Measurements from ENCODE around the gene CPHXL. TPM values are rescaled to one million over a fixed set of nuclear protein-coding genes. Genes with fewer than 3 reads are reported as not detected.

CPHXL gene
- total RNA-seq, 1 donor from 2014 or later: not detected

DNA sequence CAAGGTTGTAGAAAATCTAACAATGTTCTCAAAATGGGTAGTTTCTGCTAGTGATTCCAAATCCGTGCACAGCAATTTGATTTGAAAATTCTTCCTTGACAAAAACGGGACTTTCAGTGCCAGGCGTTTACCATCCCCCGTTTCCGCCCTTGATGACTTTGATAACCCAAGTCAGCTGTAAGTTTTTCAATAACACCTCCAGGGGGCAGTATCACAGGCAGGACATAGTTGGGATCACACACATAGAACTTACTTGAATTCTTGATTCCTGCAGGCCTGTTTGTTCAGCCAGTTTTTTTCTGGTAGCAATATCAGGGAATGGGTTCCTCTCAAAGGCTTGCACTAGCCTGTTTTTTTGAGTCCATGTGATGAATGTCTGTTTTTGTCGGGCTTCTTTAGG lies 30.6 kb downstream of the CPHXL start:
- H3K9me3 Mint-ChIP-seq (ENCODE audit: unreplicated experiment): no peaks in the 10 kb centered on the region
- no peak overlapping the region for H3K27ac Mint-ChIP-seq (ENCODE audit: unreplicated experiment)
- DNase-seq (ENCODE audit: extremely low spot score, unreplicated experiment): no peak
- TF ChIP-seq, protein P1, sequence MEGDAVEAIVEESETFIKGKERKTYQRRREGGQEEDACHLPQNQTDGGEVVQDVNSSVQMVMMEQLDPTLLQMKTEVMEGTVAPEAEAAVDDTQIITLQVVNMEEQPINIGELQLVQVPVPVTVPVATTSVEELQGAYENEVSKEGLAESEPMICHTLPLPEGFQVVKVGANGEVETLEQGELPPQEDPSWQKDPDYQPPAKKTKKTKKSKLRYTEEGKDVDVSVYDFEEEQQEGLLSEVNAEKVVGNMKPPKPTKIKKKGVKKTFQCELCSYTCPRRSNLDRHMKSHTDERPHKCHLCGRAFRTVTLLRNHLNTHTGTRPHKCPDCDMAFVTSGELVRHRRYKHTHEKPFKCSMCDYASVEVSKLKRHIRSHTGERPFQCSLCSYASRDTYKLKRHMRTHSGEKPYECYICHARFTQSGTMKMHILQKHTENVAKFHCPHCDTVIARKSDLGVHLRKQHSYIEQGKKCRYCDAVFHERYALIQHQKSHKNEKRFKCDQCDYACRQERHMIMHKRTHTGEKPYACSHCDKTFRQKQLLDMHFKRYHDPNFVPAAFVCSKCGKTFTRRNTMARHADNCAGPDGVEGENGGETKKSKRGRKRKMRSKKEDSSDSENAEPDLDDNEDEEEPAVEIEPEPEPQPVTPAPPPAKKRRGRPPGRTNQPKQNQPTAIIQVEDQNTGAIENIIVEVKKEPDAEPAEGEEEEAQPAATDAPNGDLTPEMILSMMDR (IDR thresholded peaks at IDR 0.05): no peak
- no peaks in the 10 kb centered on the region for H3K27me3 Mint-ChIP-seq (ENCODE audit: unreplicated experiment)
- H3K4me3 Mint-ChIP-seq (ENCODE audit: unreplicated experiment): no peak overlapping the region
- no peaks in the 10 kb centered on the region for H3K36me3 Mint-ChIP-seq (ENCODE audit: unreplicated experiment)
- no peaks in the 10 kb centered on the region for H3K4me1 Mint-ChIP-seq (ENCODE audit: unreplicated experiment)

DNA sequence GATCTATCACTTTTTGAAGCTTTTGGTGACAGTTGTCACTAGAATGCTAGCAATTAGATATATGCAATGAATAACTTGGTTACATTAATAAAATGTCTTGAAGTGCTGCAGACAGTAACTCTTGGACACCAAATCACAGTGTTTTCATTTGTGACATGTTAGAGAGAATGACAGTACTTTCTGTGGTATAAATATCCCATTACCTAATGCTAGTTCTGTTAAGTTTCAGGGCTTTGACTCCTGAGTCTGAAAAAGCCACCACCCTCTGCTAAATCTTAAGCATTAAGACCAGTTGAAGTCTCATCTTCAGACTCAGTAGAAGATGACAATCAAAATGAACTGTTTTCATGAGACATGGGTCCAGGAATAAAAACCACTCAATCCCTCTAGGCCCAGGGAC lies 38.9 kb downstream of the CPHXL start:
- Mint-ChIP-seq H3K4me1 (ENCODE audit: unreplicated experiment) (no peaks in the 10 kb centered on the region), H3K27me3 (ENCODE audit: unreplicated experiment) (peaks cover 3% of the 10 kb centered on the region), H3K9me3 (ENCODE audit: unreplicated experiment) (peaks cover 16% of the 10 kb centered on the region), H3K4me3 (ENCODE audit: unreplicated experiment) (no peak overlapping the region), H3K27ac (ENCODE audit: unreplicated experiment) (no peak overlapping the region), H3K36me3 (ENCODE audit: unreplicated experiment) (no peaks in the 10 kb centered on the region)
- TF ChIP-seq, protein P1 (IDR thresholded peaks at IDR 0.05): no peak
- DNase-seq (ENCODE audit: extremely low spot score, unreplicated experiment): no peak

DNA sequence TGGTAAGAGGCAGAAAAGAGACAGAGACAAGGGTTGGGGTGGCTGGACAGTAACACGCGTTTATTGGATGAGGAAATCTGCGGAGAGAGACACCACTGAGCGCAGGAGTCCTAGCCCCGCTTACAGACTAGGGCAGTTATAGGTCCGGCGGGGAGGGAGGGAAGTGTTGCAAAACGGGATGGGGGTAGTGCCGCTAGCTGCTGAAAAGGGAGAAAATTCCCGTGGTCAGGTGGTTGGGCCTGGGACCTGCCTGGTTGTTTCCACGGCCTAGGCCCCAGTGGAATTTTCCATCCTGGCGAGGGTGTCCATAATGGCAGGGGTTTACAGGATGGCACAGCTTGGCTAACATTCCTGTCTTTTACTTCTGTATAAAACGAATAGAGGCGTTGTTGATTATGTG lies 44.0 kb downstream of the CPHXL start:
- Mint-ChIP-seq H3K9me3 (ENCODE audit: unreplicated experiment) (peaks cover 19% of the 10 kb centered on the region), H3K27me3 (ENCODE audit: unreplicated experiment) (peaks cover 3% of the 10 kb centered on the region), H3K4me3 (ENCODE audit: unreplicated experiment) (no peak overlapping the region)

DNA sequence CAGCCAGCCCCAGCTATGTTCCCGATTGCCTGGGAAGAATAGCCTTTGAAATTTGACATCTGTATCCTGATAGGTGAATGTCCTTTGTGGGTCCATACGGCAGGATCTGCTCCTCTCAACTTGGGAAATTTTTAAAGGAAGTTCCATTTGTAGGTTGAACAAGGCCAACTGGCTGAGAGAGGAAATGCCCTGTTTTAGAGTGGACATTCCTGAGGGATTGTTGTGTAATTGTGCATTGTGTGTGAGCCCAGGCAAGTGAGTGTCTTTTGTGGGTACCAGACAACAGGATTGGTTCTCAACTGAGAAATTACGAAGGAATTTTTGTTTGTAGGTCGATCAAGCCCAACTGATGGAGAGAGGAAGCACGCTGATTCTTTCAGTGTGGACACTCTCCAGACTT lies 46.9 kb downstream of the CPHXL start:
- DNase-seq (ENCODE audit: extremely low spot score, unreplicated experiment): no peak
- peaks cover 13% of the 10 kb centered on the region for H3K9me3 Mint-ChIP-seq (ENCODE audit: unreplicated experiment)
- TF ChIP-seq, protein P1 (IDR thresholded peaks at IDR 0.05): no peak
- H3K27me3 Mint-ChIP-seq (ENCODE audit: unreplicated experiment): no peaks in the 10 kb centered on the region
- H3K4me3 Mint-ChIP-seq (ENCODE audit: unreplicated experiment): no peak overlapping the region
- no peaks in the 10 kb centered on the region for H3K4me1 Mint-ChIP-seq (ENCODE audit: unreplicated experiment)
- no peak overlapping the region for H3K27ac Mint-ChIP-seq (ENCODE audit: unreplicated experiment)
- H3K36me3 Mint-ChIP-seq (ENCODE audit: unreplicated experiment): no peaks in the 10 kb centered on the region

More for the DNA sequence above, 44.0 kb downstream of the CPHXL start:
- TF ChIP-seq, protein P1 (IDR thresholded peaks at IDR 0.05): no peak
- H3K27ac Mint-ChIP-seq (ENCODE audit: unreplicated experiment): no peak overlapping the region
- H3K36me3 Mint-ChIP-seq (ENCODE audit: unreplicated experiment): no peaks in the 10 kb centered on the region
- H3K4me1 Mint-ChIP-seq (ENCODE audit: unreplicated experiment): no peaks in the 10 kb centered on the region
- DNase-seq (ENCODE audit: extremely low spot score, unreplicated experiment): peak; percentile 66

DNA sequence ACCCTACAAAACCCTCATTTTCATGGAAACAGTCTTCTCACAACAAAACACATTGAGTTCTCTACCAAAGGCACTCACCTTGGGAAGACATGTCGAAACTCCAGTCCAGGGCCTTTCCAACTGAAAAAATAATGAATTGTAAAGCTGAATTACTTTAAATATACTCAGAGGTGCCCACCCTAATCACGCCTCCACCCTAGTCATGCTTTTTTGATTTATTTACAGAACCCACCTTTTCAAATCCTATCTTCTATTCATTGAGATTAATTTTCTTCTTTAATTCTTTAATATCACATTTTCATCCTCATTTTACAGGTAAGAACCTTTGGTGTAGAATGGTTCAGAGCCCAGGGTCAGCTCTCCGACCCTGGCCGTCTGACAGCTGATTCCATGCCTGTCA lies 49.4 kb downstream of the CPHXL start, which contains the start of gene CPHXL2:
TSS of gene CPHXL2 (minus strand) at position 101 of the 400 bp plus-strand sequence. CDS start at position 91, 10 bp downstream.
- Mint-ChIP-seq H3K4me1 (ENCODE audit: unreplicated experiment) (no peaks in the 10 kb centered on the region), H3K4me3 (ENCODE audit: unreplicated experiment) (no peak within 1 kb of the TSS), H3K27me3 (ENCODE audit: unreplicated experiment) (no peaks in the 10 kb centered on the region), H3K36me3 (ENCODE audit: unreplicated experiment) (no peaks in the 10 kb centered on the region), H3K9me3 (ENCODE audit: unreplicated experiment) (peaks cover under 1% of the 10 kb centered on the region), H3K27ac (ENCODE audit: unreplicated experiment) (no peak within 1 kb of the TSS)
- TF ChIP-seq, protein P1 (IDR thresholded peaks at IDR 0.05): no peak
- DNase-seq (ENCODE audit: extremely low spot score, unreplicated experiment): no peak

Measured in osteocyte (in vitro differentiated cells).